Globus pallidus (tissue), 1 donor: ENCODE results near the gene TNIP1.

ENCODE experiments used
- DNase-seq: peaks from one replicate; pipeline ENCODE4 v3.0.0-alpha.2; 2015; ENCODE audit warnings: low spot score

TNIP1 gene

DNA sequence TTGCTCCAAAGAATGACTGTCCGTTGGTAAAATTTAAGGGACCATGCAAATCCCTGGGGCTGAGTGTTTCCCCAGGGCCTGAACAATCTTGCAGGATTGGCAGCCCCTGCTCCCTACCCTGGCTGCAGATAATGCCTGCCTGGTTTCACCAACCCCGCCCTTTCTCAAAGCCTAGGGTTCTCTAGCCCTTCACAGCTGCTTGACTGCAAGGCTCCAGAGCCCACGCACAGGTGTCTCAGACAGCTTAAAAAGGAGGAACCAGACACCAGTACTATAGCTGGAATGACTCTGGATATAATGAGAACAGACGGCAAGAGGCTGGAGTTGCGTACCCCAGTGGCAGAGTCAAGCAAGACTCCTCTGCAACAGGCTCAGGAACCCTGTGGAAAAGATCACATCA lies 25.2 kb upstream of the TNIP1 start:
- DNase-seq: no peak

DNA sequence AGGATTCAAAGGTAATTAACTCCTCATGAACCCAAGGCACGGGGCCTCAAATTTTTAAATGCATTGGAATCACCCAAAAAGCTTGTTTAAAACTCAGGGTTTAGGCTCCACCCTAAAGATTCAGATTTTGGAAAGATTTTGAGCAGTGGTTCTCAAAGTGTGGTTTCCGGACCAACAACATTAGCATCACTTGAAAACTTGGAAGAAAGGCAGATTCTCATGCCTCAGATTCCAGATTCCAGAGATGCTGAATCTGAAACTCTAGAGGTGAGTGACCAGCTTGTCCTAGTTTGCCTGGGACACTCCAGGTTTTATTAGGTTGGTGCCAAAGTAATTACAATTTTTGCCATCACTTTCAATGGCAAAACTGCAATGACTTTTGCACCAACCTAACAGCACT lies 24.7 kb upstream of the TNIP1 start:
- DNase-seq: no peak

DNA sequence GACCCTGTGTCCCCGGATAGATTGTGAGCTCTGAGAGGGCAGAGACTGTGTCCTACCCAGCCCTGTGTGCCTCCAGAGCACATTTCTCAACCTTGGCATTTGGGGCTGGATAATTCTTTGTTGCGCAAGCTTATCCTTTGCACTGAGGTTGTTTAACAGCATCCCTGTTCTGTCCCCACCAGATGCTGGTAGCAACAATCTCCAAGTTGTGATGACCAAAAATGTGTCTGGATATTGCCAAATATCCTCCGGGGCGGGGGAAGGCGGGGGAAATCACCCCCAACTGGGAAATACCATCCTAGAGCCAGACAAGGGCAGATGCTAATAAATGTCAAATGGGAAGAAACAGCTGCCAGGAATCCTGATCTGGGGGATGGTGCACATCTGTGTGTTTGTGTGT lies 24.0 kb upstream of the TNIP1 start:
- no peak for DNase-seq

DNA sequence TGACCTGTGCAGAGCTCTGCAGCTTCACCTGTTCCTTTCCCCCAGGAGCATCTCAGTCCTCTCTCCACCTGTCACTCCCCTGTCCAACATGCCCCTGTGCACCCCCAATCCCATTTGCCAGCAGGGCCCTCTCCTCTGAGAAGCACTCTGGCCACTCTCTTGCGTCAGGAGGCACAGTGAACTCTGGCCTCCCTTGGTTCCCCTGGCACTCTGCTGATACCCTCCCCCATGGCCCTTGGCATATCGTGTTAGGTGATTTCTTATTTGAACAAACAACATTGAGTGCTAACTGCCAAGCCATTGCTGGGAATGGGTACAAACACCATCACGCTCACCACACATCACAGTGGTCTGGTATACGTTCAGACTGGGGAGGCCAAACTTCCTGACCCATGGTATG lies 20.9 kb upstream of the TNIP1 start:
- DNase-seq: no peak

DNA sequence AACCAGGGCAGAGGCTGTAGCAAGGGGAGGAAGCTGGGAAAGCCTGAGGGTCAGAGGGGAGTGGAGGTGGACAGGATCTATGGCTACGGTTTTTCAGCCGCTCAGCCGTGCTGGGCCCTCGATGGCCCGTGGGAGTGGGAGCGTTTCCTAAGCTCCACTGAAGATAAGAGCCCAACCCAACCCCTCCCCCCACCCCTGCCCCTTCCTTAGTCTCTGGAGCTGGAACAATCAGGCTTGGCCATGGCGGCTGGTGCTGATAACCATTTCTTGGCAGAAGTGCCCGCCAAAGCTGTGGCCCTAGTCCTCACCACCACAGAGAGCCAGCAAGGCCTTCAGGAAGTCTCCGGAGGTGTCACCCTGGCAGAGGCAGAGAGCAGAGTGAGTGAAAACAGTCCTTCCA lies 20.3 kb upstream of the TNIP1 start:
- DNase-seq: no peak

DNA sequence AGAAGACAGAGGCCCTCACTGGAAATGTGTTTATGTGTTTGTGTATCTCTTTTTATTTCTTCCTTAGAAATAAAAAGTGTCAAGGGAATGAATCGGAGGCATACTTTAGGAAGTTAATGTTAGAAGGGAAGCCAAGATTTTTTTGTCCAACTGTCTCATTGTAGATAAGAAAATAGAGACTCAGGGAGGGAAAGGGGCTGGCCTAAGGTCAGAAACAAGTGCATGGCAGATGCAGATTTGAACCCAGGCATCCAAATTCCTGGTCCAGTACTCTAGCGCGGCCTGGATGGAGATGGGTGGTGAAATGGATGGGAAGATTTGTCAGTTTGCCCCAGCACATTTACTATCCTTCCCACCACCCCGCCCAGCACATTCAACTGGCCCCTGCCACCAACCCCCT lies 19.8 kb upstream of the TNIP1 start:
- DNase-seq: no peak

DNA sequence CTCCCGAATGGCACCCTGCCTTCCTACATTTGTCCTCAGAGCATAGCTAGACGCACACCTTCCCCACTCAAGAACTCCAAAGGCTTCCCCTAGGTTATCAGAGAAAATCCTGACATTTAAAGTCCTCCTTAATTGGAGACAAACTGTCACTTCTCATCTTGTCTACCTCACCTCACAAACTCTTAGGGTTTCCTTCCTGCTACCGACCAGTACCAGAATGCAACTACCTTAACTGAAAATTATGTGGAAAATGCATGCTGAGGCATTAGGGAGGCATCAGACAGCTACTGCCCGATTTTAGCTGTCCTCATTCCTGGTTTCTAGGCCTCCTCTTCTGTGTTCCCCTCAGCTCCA lies 17.9 kb upstream of the TNIP1 start:
- no peak for DNase-seq

DNA sequence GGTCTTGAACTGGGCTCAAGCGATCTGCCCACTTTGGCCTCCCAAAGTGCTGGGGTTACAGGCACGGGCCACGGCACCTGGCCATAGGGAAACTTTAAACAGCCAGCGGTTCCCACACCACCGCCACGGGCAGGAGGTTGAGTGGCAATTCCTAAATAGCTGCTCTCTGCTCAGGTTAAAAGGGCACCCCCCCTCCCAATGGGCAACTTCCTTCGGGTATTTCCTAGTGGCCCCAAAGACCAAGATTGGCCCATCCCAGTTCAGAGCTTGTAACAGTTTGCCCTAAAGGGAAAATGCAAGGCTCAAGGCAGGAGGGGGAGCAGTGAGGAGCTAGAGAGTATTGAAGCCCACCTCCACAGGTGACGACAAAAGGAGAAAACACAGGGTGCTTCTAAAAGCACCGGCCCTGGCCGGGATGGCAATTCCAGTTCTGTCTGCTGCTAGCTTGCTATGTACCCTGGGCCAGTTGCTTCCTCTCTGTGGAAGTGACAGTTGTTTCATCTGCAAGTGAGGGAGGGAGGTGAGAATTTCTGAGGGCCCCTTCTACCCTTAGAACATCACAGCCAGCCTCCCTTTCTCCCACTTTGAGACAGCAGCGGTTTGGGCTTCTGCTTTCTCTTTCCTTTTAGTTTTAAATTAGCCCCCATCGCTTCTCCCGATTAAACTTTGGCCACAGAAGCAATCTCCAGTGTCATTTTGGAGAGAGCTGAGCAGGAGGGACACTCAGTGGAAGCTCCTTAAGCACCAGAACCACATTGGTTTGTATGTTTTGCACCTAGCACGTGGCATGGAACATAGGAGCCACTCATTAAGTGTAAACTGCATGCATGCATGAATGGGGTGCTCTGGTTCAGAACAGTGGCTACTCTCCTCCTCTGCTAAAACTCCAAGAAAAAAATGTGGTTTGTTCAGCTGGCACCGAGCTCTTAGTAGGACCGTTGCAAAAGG lies 17.3 kb upstream of the TNIP1 start:
- DNase-seq: no peak

DNA sequence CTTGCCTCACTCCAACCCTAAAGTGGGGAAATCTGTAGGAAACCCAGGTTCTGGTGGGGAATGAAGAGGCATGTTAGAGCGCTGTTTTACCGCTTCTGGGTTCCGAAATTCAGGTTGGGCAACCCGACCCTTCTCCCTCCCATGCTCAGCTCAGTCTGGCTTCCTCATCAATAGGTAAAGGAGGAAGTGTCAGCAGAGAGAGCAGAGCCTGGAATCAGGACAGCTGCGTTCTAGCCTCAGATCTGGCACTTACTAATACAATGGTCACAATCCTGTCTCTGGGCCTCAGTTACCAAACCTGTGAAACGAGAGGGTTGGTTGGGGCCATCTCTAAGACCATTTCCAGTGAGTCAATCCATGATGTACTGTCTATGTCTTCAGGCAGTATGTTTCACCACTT lies 16.2 kb upstream of the TNIP1 start:
- no peak for DNase-seq

DNA sequence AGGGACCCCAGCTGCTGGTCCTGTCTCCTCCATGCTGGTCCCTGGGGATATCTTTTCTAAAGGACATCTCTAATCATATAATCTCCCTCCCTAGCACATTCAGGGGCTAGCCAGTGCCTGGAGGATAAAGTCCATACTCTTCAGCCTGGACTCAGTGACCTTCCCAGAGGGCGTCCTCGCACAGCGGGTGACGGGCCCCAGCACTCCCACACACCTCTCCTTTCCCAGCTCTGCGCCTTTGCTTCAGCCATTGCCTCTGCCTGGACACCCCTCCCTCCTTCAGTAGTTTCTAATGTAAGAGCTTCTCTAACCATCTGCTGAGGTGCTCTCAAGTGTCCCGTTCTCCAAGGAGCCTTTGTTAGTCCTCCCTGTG lies 15.2 kb upstream of the TNIP1 start:
- no peak for DNase-seq

DNA sequence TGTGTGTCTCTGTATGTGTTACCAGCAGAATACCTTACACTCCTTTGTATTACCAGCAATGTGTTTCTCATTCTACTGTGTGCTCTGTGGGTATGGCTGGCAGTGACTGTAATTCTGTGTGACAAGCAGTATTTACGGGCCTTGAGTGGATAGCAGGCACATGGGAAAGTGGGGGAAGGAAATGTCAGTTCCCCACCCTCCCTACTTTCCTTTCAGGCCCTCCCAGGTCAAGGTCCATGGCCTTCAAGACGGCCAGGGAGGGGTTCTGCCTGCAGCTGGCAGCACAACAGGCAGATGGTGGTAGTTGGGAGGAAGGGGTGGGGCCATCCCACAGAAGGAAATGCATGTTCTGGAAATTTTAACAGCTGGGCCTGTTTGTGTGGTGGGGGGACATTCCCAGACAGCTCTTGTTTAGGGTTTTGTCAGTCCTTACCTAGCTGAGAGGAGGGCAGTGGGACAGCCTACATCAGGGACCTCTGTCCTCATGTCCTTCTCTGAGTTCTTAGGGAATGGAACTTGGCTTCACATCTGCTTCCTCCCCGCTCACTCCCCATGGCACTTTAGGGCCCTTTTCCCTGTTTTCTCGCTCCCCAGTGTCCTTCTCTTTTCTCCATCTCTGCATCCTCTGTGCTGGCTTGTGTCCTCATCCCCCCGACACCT lies 14.6 kb upstream of the TNIP1 start:
- no peak for DNase-seq

DNA sequence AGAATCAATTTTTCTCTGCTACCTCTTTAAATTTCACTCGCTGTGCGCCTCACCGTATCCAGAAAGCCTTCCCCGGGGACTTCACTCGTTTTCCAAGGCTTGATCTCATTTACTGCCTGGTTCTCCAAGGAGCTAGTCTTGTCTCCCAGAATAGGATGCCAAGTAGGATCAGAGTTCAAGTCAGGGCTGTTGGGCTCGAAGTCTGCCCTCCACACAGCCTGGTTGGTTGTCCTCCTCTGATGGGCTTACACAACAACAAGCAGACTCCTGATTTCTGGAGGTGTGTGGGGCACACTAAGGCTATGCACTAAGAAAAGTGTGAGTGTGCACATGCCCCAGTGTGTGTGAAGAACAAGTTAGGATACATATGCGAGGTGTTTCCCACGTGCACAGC lies 14.0 kb upstream of the TNIP1 start:
- no peak for DNase-seq

DNA sequence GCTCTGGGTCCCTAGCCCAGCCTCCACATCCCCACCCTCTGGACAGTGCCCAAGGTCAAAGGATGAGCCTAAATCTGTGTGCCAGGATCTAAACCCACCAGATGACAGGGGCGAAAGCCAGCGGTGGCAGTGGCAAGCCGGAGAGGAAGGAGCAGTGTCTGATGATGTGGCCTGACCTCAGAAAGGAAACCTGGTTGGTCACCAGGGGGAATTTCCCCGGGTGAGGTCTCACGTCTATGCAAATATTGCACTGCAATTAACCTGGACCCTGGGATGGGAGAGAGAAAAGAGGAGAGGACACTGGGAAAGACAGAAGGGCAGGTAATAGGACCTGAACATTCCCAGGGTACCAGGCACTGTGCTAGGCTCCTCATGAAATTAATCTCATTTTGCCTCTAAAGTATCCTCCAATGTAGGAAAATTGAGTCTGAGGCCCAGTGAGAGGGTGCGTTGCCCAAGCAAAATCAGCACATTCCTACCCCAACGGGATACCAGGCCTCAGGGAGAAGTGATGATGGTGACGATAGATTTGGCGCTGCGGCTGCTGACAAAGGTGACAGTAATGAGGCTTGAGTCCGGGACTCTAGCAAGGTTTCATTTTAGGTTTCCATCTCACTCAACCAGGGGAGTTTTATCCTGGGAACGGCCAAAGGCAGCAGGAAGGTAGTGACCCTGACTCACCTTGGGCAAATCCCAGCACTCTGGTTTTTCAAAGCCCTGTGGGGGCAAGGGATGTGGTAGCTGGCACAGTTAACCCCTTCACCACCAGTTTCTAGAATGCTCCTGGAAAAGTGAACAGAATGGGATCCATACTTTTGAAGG lies 13.4 kb upstream of the TNIP1 start:
- DNase-seq: no peak

DNA sequence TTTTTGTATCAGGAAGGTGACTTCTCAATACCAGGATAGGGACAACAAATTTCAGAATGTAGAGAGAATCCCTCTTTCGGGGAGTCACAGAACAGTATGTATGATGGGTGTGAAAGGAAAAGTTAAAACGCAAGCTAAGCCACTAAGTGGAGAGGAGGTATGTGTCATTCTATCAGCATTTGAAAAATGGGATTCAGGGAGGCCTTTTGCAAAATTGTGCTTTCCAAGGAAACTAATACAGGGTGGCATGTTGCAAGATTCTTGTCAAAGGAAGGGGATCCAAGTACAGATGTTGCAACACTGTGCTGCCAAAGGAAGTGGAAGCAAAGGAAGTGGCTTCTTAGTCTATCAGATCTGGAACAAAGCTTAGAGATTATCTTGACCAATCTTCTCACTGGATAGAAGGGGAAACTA lies 12.6 kb upstream of the TNIP1 start:
- DNase-seq: no peak

DNA sequence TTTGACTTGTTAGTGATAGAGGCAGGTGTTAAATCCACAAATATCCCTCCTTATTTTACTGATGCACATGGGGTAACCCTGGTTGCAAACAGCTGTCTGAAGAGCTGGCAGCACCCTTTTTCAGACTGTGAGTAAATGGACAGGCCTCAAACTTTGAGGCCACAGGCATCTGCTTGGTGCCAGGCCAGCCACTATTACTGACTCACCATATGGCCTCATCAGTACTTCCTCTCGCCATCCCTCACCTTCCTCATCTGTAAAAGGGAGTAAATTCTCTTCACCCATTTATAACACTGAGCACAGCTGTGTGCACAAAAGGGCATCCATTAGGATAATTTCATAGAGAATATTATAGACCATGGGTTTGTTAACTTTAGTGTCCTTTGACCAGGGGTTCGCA lies 11.9 kb upstream of the TNIP1 start:
- DNase-seq: no peak

DNA sequence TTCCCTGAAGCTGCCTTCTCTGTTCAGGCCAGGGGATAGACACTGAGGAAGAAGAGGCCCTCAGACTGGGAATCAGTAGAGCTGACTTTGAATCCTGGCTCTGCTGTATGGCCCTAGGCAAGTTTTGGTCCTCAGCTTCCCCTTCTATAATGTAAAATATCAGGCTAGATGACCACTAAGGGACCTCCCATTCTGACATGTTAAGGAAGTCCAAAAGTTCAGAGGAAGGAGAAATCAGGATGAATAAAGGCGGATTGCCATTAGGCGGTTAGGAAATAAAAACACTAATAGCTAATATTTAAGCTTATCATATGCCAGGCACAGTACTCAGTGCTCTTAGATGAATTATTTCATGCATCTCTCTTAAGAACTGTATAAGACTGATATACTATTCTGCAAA lies 8.9 kb upstream of the TNIP1 start:
- DNase-seq: no peak

DNA sequence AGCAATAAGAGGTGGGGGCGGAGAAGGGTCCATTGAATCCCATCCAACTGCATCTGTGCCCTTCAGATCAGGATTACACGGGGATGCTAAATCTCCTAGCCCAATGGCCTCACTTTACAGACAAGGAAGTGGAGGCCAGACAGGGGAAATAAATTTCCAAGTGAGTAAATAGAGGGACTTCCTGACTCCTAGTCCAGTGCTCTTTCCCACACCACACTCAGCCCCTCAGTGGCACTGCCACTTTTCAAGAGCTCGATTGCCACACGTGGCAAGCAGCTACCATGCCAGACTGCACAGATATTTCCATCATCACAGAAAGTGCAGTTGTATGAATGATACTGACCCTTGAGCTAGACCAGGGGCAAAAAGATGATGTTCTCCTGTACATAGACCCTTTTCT lies 8.2 kb upstream of the TNIP1 start:
- no peak for DNase-seq

DNA sequence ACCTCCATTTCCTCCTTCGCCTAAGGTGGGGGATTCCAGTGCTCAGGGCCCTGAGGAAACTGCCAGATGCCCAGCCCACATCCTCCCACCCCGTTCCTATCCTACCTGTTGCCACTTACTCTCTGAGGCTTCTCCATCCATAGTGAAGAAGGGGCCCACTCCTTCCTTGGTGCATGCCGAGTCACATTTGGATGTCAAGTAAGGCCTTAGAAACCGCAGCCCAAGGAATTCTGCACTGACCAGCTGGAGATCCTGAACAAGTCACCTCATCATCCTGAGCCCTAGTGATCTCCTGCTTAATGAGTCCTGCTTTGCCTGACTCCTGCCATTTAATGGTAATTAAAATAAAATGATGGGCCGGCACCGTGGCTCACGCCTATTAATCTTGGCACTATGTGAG lies 6.7 kb upstream of the TNIP1 start:
- no peak for DNase-seq

DNA sequence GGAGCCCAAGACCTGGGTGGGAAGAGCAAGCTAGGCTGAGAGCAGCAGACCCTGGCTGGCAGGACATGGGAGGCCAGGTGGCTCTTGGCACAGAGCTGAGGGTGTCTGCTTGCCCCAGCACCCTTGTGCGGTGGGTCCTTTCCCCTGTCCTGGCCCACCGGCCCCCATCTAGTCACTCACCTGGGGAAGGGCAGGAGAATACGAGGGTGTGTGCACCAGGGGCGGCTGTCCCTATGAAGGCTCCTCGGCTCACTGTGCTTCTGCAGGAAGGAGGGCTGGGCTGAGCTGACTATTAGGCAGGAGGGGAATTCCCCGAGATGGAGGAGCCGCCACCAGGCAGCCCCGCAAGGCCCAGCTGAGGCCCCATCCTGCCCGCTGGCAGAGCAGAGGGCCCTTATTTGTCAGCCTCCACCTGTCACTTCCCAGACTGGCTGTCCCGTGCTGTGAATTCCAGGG lies 6.1 kb upstream of the TNIP1 start:
- DNase-seq: no peak

DNA sequence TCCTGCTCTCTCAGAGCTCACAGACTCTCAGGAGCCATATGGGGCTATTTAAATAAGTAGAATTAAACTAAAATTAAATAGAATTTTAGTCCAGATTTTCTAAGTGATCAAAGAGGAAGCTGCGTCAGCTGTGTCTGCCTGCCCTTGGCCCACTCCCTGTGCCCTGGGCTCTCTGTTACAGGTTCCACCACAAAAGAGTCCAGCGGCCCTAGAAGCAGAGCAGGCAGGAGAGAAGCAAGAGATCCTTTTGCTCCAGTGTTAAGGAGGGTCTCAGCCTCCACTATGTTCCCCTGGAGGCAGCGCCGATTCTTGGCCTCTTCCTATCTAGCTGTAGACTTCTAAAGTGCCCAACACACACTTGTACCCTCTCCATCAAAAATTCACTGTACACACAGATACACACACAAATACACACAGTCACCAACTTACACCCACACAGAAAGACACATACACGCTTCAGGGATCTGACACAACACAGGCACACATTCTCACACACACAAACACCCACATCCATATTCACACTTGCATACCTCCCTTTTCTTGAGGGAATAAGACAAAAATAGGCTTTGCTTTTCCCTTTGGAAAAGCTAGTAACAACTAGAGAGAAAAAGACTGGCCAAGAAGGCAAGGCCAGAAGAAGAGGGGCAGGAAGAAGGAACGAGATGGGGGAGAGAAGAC lies 5.5 kb upstream of the TNIP1 start:
- DNase-seq: no peak

DNA sequence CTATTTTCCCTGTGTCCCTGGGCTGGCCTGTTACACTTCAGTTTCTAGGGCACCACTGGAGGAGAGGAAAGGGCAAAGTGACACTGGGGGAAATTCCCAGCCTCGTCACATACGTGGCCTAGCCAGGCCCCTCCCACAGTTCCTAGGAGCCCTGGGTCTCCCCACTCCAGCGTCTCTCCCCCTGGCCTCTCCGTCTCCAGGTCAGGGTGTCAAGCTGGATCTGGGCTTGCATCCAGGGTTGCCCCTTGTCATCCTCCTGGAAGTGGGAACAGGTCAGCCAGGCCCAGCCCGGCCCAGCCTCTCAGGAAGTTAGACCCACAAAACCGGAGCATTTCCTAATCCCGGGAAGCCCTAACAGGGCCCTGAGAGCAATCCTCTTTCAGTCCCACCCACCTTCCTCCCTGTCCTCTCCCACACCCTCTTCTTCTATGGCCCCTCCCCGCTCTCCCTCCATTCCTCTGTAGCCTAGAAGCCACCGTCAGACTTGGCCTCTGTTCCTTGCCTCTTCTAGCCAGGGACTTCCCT lies 4.7 kb upstream of the TNIP1 start:
- no peak for DNase-seq

DNA sequence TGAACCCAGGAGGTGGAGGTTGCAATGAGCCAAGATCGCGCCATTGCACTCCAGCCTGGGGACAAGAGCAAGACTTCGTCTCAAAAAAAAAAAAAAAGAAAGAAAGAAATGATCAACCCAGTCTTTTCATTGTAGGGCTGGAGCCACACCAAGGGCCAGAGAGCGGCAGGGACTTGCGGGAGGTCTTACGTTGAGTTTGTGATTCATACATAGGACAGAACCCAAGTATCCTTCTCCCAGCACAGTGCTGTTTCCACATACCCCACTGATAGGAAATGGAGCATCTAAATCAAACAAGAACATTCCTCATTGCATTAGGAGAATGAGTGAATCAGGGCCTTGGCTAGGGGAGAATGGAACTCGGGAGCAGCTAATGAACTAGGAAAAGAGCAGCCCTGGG lies 3.5 kb upstream of the TNIP1 start:
- DNase-seq: no peak
